Stomach (tissue), 9 donors: ENCODE measurements around the gene SERINC3. TPM values are rescaled to one million over a fixed set of nuclear protein-coding genes. Genes with fewer than 3 reads are reported as not detected.

Experiments used
- DNase-seq, 2 donors: peaks; one replicate each; pipeline versions ENCODE4 v3.0.0 to v3.0.0-alpha.2; 2013 to 2019
- H3K27ac ChIP-seq, 5 donors: fragments of 200-600 bp in 4 of 5; sonication (generic) in 4 of 5; one replicate each; pipeline ENCODE4 v1.5.1; 2013 to 2019; ENCODE audit warnings: mild to moderate bottlenecking in 1 of 5, moderate library complexity in 1 of 5
- H3K27me3 ChIP-seq, 3 donors: fragments of 200-600 bp; sonication (generic); one replicate each; pipeline ENCODE4 v1.5.1; 2017 to 2019; ENCODE audit warnings: mixed run types in 1 of 3
- H3K36me3 ChIP-seq, 4 donors: fragments of 200-600 bp; sonication (generic); 1 replicate in 3 of 4; 2 replicates in 1 of 4; pipeline ENCODE4 v1.5.1; 2016 to 2019
- H3K4me1 ChIP-seq, 4 donors: fragments of 200-600 bp; sonication (generic); one replicate each; pipeline ENCODE4 v1.5.1; 2016 to 2019
- H3K4me3 ChIP-seq, 4 donors: fragments of 200-600 bp; sonication (generic) in 3 of 4; one replicate each; pipeline ENCODE4 v1.5.1; 2016 to 2019; ENCODE audit warnings: mild to moderate bottlenecking in 1 of 4
- H3K9me3 ChIP-seq, 4 donors: fragments of 200-600 bp; sonication (generic); one replicate each; pipeline ENCODE4 v1.5.1; 2016 to 2019
- EP300 ChIP-seq: sonication (generic); formaldehyde crosslinking; IDR thresholded peaks from one replicate; pipeline ENCODE4 v1.6.1; 2017; ENCODE audit warnings: antibody characterized with exemption
- POLR2A ChIP-seq, 4 donors: fragments of 450-650 bp; IDR thresholded peaks; one replicate each; pipeline ENCODE4 v1.6.1; 2016; ENCODE audit warnings: antibody characterized with exemption in 4 of 4, control low read depth in 2 of 4, mild to moderate bottlenecking in 1 of 4, moderate library complexity in 1 of 4
- POLR2AphosphoS5 ChIP-seq, 3 donors: sonication (generic); formaldehyde crosslinking; IDR thresholded peaks; one replicate each; pipeline ENCODE4 v1.6.1; 2016; ENCODE audit warnings: antibody characterized with exemption in 3 of 3
- WGBS, 5 donors: extraction: QIAGEN DNeasy Blood & Tissue Kit in 3 of 5; methylation state at CpG; one replicate each; pipeline versions ENCODE4 v1.1.5 to v1.1.7; 2013 to 2018; 5-methylcytosine and 5-hydroxymethylcytosine counted together
- intact Hi-C: fragments of 100-400 bp; cut with DNase I; formaldehyde crosslinking; loops from one replicate; pipeline ENCODE4 v1.15.1; 2023; ENCODE audit warnings: low total_unique reads
- polyA plus RNA-seq, 3 donors: library from polyadenylated mRNA; stranded (reverse); fragments of 200-250 nt; gene quantifications; one replicate each; pipeline ENCODE4 v1.2.3, GENCODE V29; 2013
- total RNA-seq, 5 donors: library from RNA; depleted of rRNA; stranded (reverse); fragments of >200 nt; gene quantifications; one replicate each; pipeline versions ENCODE4 v1.1.0 to v1.2.3, GENCODE V29; 2014 to 2016
- TF ChIP-seq, protein P1 (sequence below), 7 experiments: fragments of 450-650 bp in 4 of 7; fragments of 200-600 bp in 3 of 7; sonication (generic) in 3 of 7; IDR thresholded peaks; one replicate each; pipeline ENCODE4 v1.5.1; 2016 to 2019; ENCODE audit warnings: antibody characterized with exemption in 7 of 7, control low read depth in 2 of 7, mild to moderate bottlenecking in 1 of 7
- donor health status: healthy with polysubstance abuse.
- donor health status: Bipolar disorder and iron deficiency.
- donor health status: healthy.

Gene SERINC3
- total and polyA plus RNA-seq, 8 donors, result 9.6 to 109 (median 42.9) TPM

DNA sequence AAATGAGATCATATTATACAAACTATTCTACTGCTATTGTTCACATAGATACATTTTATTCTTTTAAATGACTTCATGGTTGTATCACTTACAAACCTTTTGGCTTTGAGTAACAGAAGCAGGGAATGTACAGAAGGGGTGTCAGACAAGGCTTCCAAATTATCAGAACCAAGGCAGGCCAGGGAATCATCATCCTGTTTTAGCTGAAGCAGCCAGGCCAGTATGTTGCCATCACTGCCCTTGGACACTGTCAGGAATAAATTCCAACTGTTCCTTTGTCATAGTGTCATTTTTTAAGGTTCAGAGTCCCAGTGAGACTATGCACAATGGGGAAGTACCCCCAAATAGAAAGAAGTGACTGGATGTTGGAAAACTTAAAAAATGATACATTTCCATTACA is 37.4 kb upstream of the SERINC3 start:
- Histone ChIP-seq H3K27ac (no peak overlapping the region), H3K36me3 (no peaks in the 10 kb centered on the region), H3K4me3 (no peak overlapping the region), H3K9me3 (no peaks in the 10 kb centered on the region), H3K27me3 (no peaks in the 10 kb centered on the region), H3K4me1 (peaks cover 0 to 30% (median 10%) of the 10 kb centered on the region in 4 donors)
- TF ChIP-seq EP300 (no peak), POLR2AphosphoS5 (IDR thresholded peaks at IDR 0.05) (no peak), POLR2A (IDR thresholded peaks at IDR 0.05) (no peak)
- TF ChIP-seq, protein P1, sequence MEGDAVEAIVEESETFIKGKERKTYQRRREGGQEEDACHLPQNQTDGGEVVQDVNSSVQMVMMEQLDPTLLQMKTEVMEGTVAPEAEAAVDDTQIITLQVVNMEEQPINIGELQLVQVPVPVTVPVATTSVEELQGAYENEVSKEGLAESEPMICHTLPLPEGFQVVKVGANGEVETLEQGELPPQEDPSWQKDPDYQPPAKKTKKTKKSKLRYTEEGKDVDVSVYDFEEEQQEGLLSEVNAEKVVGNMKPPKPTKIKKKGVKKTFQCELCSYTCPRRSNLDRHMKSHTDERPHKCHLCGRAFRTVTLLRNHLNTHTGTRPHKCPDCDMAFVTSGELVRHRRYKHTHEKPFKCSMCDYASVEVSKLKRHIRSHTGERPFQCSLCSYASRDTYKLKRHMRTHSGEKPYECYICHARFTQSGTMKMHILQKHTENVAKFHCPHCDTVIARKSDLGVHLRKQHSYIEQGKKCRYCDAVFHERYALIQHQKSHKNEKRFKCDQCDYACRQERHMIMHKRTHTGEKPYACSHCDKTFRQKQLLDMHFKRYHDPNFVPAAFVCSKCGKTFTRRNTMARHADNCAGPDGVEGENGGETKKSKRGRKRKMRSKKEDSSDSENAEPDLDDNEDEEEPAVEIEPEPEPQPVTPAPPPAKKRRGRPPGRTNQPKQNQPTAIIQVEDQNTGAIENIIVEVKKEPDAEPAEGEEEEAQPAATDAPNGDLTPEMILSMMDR (IDR thresholded peaks at IDR 0.05), result no peak
- DNase-seq, result no peak
- intact Hi-C loops, result no loop called here

- Histone ChIP-seq H3K4me3 (no peak overlapping the region), H3K9me3 (no peaks in the 10 kb centered on the region), H3K27ac (peak overlapping the region in 4 of 5 donors; percentile 67 to 79 (median 74)), H3K36me3 (no peaks in the 10 kb centered on the region), H3K4me1 (peaks cover 8 to 64% (median 32%) of the 10 kb centered on the region in 4 donors), H3K27me3 (no peaks in the 10 kb centered on the region)
- WGBS, 5 donors, result 42 to 55% (median 47%) methylated on average over 6 of the region's 6 CpGs
- peak in 1 of 3 donors; percentile 52 for TF ChIP-seq POLR2AphosphoS5 (IDR thresholded peaks at IDR 0.05)
- TF ChIP-seq, protein P1 (IDR thresholded peaks at IDR 0.05), result no peak
- peak in 1 of 2 donors; percentile 28 for DNase-seq
- intact Hi-C loops, result no loop called here
Observed at GRCh38 chr20:44552950-44553908, 31.4 kb upstream of the SERINC3 start.

DNA sequence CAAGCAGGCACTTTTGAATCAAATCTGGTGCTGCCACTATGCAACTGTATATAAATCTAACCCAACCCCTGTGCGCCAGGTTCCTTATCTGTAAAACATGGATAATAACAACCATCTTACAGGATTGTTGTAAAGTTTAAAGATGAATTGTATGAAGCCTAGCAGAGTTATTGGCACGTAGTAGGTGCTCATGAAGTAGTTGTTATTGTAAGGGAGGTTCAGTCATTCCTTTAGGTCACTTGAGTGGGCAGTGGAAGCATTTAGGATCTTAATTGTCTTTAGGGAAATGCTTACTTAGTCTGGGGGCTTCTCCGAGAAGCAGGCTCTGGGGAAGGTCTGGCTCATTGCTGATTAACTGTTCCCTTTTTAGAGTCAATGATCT is 30.7 kb upstream of the SERINC3 start:
- DNase-seq, result no peak
- TF ChIP-seq POLR2AphosphoS5 (IDR thresholded peaks at IDR 0.05) (no peak), POLR2A (IDR thresholded peaks at IDR 0.05) (no peak), EP300 (no peak)
- TF ChIP-seq, protein P1 (IDR thresholded peaks at IDR 0.05), result no peak
- Histone ChIP-seq H3K36me3 (no peaks in the 10 kb centered on the region), H3K4me3 (no peak overlapping the region), H3K27ac (peak overlapping the region in 4 of 5 donors; percentile 67 to 79 (median 74)), H3K4me1 (peaks cover 8 to 70% (median 37%) of the 10 kb centered on the region in 4 donors), H3K9me3 (no peaks in the 10 kb centered on the region), H3K27me3 (no peaks in the 10 kb centered on the region)
- intact Hi-C loops, result no loop called here
- WGBS, 5 donors, result 60 to 76% (median 65%) methylated on average over 3 of the region's 3 CpGs

GRCh38 chr20:44552050-44552449 is 30.2 kb upstream of the SERINC3 start:
- no peak for DNase-seq
- Histone ChIP-seq H3K36me3 (no peaks in the 10 kb centered on the region), H3K27ac (peak overlapping the region in 3 of 5 donors; percentile 68 to 79 (median 79)), H3K9me3 (no peaks in the 10 kb centered on the region), H3K27me3 (no peaks in the 10 kb centered on the region), H3K4me1 (peaks cover 8 to 70% (median 37%) of the 10 kb centered on the region in 4 donors), H3K4me3 (no peak overlapping the region)
- intact Hi-C loops, result no loop called here
- TF ChIP-seq, protein P1 (IDR thresholded peaks at IDR 0.05), result no peak
- TF ChIP-seq EP300, result no peak
- TF ChIP-seq POLR2AphosphoS5 (IDR thresholded peaks at IDR 0.05), result no peak
- no peak for TF ChIP-seq POLR2A (IDR thresholded peaks at IDR 0.05)
- WGBS, 5 donors, result 65 to 83% (median 77%) methylated on average over 4 of the region's 4 CpGs
